Subcutaneous adipose tissue (tissue), 4 donors: ENCODE data around the gene HPCAL4. TPM values are rescaled to one million over a fixed set of nuclear protein-coding genes. Genes with fewer than 3 reads are reported as not detected.

Experiments
- total RNA-seq, 4 donors: library from RNA; depleted of rRNA; stranded (reverse); fragments of >200 nt; gene quantifications; one replicate each; pipeline ENCODE4 v1.1.0, GENCODE V29; 2016
- TF ChIP-seq, protein P1 (sequence below): fragments of 450-650 bp; IDR thresholded peaks from one replicate; pipeline ENCODE4 v1.5.1; 2016; ENCODE audit warnings: low read depth, mild to moderate bottlenecking, control low read depth, antibody characterized with exemption, moderate library complexity

Gene HPCAL4
- total RNA-seq, 4 donors from 2014 or later: not detected

DNA sequence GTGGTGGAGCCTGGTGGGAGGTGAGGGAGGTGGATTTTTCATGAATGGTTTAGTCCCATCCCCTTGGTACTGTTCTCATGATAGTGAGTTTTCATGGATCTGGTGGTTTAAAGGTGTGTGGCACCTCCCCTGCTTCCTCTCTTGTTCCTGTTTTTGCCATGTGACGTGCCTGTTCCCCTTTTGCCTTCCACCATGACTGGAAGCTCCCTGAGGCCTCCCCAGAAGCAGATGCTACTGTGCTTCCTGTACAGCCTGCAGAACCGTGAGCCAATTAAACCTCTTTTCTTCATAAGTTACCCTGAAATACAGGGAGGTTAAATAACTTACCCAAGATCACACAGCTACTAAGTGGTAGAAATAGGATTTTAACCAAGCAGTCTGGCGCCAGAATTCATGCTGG lies 47.5 kb downstream of the HPCAL4 start:
- TF ChIP-seq, protein P1, sequence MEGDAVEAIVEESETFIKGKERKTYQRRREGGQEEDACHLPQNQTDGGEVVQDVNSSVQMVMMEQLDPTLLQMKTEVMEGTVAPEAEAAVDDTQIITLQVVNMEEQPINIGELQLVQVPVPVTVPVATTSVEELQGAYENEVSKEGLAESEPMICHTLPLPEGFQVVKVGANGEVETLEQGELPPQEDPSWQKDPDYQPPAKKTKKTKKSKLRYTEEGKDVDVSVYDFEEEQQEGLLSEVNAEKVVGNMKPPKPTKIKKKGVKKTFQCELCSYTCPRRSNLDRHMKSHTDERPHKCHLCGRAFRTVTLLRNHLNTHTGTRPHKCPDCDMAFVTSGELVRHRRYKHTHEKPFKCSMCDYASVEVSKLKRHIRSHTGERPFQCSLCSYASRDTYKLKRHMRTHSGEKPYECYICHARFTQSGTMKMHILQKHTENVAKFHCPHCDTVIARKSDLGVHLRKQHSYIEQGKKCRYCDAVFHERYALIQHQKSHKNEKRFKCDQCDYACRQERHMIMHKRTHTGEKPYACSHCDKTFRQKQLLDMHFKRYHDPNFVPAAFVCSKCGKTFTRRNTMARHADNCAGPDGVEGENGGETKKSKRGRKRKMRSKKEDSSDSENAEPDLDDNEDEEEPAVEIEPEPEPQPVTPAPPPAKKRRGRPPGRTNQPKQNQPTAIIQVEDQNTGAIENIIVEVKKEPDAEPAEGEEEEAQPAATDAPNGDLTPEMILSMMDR: no peak

DNA sequence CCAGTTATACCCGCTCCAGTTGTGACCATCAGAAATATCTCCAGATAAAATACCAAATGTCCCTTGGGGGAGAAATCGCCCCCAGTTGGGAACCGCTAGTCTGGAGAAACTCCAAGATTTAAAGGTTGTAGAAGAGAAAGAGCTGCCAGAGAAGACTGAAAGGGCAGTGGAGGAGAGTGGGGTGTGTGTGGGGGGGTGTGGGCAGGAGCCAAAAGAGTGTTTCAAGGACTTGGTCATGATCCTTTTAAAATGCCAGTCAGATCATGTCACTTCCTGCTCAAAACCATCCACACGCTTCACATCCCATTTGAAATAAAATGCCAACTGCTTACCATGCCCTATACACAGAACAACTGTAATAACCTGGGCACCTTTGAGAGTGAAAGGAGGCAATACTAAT lies 48.4 kb downstream of the HPCAL4 start:
- TF ChIP-seq, protein P1: no peak

DNA sequence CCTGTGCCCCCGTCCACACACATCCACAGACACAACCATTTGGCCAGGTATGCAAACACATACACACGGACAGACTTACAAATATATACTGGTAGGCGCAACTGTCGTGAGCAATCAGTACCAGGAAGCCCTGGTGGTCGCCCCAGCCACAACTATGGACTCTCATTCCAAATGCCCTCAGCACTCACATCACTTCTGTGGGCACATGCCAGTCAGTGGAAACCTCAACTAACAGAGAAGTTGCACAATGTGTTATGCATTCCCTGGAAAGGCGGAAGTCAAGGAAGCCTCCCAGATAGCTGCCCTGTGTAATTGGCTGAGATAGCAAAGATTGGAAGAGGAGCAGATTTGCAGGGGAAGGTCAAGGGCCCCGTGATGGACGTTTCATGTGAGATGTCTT lies 50.4 kb downstream of the HPCAL4 start:
- TF ChIP-seq, protein P1: no peak

DNA sequence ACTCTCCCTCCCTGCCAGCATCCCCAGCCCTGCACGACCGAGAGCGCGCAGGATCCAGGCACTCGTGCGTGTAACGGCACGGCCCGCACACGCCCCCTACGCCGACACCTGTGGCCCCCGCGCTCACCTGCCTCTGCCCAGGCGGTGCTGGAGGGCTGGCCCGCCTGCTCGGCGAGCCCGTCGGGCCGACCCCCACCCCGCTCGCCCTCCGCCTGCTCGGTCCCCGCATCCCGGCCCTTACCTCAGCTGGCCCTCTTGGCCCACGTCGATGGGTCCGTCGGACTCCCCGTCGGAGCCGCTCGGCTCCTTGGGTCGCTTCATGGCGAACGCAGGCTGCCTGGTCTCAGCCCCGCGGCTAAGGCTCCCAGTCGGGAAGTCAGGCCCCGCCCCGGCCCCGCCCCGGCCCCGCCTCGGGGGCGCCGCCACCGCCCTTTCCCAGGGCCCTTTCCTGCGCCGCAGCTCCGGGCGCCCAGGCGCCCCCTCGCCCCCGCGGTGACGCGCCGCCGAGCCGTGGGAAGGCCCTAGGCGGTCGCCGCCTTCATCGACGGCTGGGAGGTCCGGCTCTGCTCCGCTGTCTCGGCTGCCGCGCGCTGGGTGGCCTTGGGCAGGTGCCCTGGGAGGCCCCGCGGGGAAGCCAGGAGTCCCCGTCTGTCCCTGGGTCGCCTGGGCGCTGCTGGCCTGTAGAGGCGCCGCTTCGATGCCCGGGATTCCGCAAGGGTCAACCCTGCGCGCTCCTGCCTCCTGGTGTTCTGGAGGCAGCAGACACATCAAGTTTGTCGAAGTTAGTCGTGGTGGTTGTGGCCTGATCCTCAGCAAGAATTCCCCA lies 51.7 kb downstream of the HPCAL4 start, which contains the start of gene HEYL:
TSS of gene HEYL (minus strand) at position 339 of the 826 bp plus-strand sequence. CDS start at position 321, 18 bp downstream.
- TF ChIP-seq, protein P1: no peak

DNA sequence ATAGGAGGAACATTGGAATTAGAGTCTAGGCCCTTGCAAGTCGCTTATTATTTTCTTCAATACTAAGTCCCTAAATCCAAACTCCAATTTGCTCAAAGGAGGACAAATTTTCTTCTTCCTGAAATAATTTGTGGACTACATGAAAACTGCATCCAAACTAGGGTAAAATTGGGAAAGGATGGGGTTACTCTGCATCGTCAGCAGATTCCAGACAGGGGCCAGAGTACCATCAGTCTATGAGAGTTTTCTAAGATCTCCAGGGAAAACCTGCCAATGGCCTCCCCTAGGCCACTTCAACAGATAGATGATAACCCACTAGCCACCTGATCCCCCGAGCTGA lies 52.3 kb downstream of the HPCAL4 start:
- TF ChIP-seq, protein P1: no peak

DNA sequence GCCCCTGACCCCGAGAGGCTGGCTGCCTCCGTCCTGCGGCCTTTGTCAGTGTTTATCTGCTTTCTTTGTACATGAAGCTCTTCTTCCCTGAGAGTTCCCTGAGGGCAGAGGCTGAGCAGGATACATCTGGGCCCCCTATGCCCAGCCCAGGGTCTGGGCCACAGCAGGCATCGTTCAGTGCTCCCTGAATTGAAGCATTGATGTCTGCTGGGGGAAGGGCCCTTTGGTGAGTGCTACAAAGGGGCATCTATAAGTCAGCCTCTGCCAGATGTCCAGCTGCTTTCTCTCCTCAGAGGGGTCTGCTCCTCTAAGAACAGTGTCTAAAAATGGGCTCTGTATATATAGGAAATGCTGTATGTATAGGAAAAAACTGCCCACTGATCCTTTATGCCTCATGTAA lies 53.9 kb downstream of the HPCAL4 start:
- TF ChIP-seq, protein P1: no peak

DNA sequence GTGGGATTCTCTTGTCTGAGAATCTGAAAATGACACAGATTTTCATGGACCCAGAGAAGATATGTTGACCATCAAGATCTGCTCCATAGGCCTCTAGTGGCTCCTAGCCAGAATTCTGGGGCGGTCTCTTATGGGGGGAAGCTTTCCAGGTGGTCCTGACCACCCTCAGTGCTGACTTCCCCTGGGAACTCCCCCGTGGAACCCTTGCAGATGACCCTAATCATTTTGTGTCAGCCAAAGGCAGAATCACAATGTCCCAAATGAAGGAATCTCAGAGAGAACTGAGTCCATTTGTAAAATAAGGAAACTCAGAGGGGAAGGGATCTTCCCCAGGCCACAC lies 55.4 kb downstream of the HPCAL4 start:
- TF ChIP-seq, protein P1: no peak
